Brain microvascular endothelial cell (primary cell): ENCODE results near the gene CA10.

Experiments used
- DNase-seq: peaks from one replicate; pipeline ENCODE4 v3.0.0-alpha.2; 2020
- H3K27ac ChIP-seq: fragments of 250-450 bp; sonication (Bioruptor Pico); 2 replicates; pipeline ENCODE4 v1.5.1; 2020; ENCODE audit warnings: mild to moderate bottlenecking, moderate library complexity
- H3K27me3 ChIP-seq: fragments of 250-450 bp; sonication (Bioruptor Pico); replicated peaks from 2 replicates; pipeline ENCODE4 v1.5.1; 2020; ENCODE audit warnings: mild to moderate bottlenecking
- H3K36me3 ChIP-seq: fragments of 250-450 bp; sonication (Bioruptor Pico); replicated peaks from 2 replicates; pipeline ENCODE4 v1.5.1; 2020; ENCODE audit warnings: mild to moderate bottlenecking
- H3K4me3 ChIP-seq: 2 replicates; pipeline ENCODE4 v1.5.1; 2011; ENCODE audit warnings: low read depth, mild to moderate bottlenecking, control low read depth, low read length, moderate library complexity
- in situ Hi-C: cut with HindIII; loops from 2 replicates; pipeline ENCODE4 v1.10.0; 2017; ENCODE audit warnings: low sequenced_read_pairs, low pct_ligation_motif_present
- TF ChIP-seq, protein P1 (sequence below): IDR thresholded peaks from 2 replicates; pipeline ENCODE4 v1.5.1; 2011; ENCODE audit warnings: low read depth, mild to moderate bottlenecking, moderate library complexity, low read length, control low read depth, inconsistent platforms; ENCODE audit errors: missing control alignments

Gene CA10

DNA sequence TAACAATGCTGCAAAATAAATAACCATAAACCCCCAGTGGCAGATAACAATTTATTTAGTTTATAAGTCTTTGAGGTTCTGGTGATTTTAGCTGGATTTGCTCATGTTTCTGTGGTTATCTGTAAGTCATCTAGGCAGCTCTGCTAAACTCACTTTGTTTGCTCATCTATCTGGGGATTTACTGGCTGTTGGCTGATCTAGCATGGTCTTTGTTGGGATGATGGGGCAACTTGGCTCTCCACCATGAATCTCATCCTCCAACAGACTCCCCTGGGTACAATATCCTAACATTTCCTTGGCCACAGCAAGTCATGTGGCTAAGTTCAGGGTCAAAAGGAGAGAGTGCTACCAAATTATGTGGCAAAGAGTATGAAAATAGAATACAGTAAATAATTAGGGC, 359.3 kb downstream of the CA10 start:
- TF ChIP-seq, protein P1, sequence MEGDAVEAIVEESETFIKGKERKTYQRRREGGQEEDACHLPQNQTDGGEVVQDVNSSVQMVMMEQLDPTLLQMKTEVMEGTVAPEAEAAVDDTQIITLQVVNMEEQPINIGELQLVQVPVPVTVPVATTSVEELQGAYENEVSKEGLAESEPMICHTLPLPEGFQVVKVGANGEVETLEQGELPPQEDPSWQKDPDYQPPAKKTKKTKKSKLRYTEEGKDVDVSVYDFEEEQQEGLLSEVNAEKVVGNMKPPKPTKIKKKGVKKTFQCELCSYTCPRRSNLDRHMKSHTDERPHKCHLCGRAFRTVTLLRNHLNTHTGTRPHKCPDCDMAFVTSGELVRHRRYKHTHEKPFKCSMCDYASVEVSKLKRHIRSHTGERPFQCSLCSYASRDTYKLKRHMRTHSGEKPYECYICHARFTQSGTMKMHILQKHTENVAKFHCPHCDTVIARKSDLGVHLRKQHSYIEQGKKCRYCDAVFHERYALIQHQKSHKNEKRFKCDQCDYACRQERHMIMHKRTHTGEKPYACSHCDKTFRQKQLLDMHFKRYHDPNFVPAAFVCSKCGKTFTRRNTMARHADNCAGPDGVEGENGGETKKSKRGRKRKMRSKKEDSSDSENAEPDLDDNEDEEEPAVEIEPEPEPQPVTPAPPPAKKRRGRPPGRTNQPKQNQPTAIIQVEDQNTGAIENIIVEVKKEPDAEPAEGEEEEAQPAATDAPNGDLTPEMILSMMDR, result no peak
- H3K27me3 ChIP-seq, result no peaks in the 10 kb centered on the region
- in situ Hi-C loops, result no loop called here
- no peak overlapping the region for H3K27ac ChIP-seq
- H3K36me3 ChIP-seq, result no peaks in the 10 kb centered on the region
- H3K4me3 ChIP-seq, result no peak overlapping the region
- DNase-seq, result no peak

DNA sequence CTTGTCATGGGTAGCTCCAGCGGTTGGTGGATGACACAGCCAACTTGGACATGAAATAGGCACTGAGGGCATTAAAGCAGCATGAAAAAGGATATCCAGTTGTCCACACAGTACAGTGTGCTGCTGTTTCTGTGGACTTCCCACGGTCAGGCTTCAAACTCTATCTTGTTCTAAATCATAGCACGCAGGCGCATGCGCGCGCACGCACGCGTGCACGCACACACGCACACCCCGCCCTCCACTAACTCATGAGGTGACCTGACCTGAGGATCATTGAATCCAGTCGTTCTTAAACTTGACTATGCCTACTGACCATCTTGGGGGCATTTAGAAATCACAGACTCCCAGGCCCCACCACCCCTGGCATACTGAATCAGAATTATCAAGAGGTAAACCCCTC, 361.4 kb downstream of the CA10 start:
- TF ChIP-seq, protein P1, result no peak
- H3K36me3 ChIP-seq, result no peaks in the 10 kb centered on the region
- no peak for DNase-seq

DNA sequence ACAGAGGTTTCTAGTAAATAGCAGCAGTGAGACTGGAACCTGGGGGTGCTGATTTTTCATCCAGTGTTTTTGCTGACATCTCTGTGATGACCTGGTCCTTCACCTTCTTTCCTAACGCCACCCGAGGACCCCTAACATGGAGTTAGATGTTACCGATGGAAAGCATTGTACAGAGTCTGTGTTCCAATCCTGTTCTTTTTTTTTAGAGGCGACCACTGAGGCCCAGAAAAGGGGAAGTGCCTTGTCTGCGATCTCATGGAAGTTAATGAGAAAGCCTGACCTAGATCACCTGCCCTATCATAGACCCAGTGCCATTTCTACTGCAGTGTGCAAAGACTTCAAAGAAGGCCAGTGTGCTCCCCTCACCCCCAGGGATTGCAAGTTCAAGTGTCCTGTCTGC, 362.5 kb downstream of the CA10 start:
- H3K4me3 ChIP-seq, result no peak overlapping the region
- in situ Hi-C loops, result no loop called here
- H3K27ac ChIP-seq, result no peak overlapping the region
- no peak for DNase-seq
- no peaks in the 10 kb centered on the region for H3K36me3 ChIP-seq
- no peaks in the 10 kb centered on the region for H3K27me3 ChIP-seq
- TF ChIP-seq, protein P1, result no peak

More for the DNA sequence above, 361.4 kb downstream of the CA10 start:
- Histone ChIP-seq H3K27ac (no peak overlapping the region), H3K4me3 (no peak overlapping the region), H3K27me3 (no peaks in the 10 kb centered on the region)
- in situ Hi-C loops, result no loop called here

DNA sequence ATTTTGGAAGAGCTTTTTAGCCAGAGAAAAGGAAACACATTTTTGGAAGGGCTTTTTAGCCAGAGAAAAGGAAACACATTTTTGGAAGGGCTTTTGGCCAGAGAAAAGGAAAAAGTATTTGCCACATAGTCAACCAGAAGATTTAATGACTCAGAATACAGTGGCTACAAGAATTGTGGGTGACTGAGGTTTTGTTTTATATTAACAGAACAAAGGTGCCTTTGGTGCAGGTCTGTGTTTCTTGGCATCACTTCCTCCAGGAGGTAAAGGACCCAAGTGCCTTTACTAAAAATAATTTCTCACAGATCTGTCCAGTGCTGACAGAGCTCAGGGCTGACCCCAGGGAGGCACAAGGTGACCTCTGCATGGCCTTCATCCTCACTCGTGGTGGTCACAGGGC, 363.1 kb downstream of the CA10 start:
- DNase-seq, result no peak
- Histone ChIP-seq H3K27ac (no peak overlapping the region), H3K27me3 (no peaks in the 10 kb centered on the region), H3K36me3 (no peaks in the 10 kb centered on the region), H3K4me3 (no peak overlapping the region)
- in situ Hi-C loops, result no loop called here
- TF ChIP-seq, protein P1, result no peak

DNA sequence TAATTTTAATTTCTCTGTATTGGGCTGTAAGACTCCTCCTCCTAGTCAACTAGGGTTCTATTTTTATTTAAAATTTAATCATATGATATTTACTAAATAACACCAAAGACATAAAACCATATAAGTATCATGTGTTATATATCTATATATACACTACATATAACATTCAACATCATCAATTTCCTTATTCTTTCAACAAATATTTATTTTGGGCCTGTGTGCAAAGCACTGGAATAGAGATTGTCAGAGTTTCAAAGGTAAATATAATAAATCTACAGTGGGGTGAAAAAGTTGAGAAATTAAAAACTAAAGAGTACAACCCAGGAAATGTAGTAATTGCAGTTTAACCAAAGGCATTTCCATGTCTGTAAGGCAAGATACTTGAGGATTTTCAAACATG, 364.0 kb downstream of the CA10 start:
- TF ChIP-seq, protein P1, result no peak
- in situ Hi-C loops, result no loop called here
- Histone ChIP-seq H3K27me3 (no peaks in the 10 kb centered on the region), H3K4me3 (no peak overlapping the region), H3K27ac (no peak overlapping the region), H3K36me3 (no peaks in the 10 kb centered on the region)
- no peak for DNase-seq

DNA sequence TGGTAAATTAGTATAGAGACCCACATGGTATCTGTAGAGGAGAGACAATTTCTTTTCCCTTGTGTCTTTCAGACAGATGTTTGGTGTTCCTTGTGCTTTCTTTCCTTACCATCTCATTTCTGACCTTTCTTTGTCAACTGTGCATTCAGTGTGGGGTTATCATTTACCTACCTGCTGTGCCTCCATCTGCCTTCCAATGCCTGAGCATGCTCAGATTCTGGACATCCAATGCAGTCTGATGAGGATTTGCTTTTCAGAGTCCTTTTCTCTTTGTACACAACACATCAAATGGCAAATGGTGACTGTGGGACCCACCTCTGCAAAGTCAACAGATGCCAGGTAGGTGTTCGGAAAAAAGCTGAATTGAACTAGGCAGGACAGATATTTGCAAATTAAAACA, 364.8 kb downstream of the CA10 start:
- Histone ChIP-seq H3K36me3 (no peaks in the 10 kb centered on the region), H3K27ac (no peak overlapping the region), H3K27me3 (no peaks in the 10 kb centered on the region), H3K4me3 (no peak overlapping the region)
- DNase-seq, result no peak
- in situ Hi-C loops, result no loop called here
- TF ChIP-seq, protein P1, result no peak
